Ovary (tissue), 3 donors: Measurements from ENCODE around the gene NANOS1.

ENCODE experiments used
- CTCF ChIP-seq, 3 donors: fragments of 450-650 bp in 2 of 3; fragments of 200-600 bp in 1 of 3; IDR thresholded peaks; one replicate each; pipeline versions ENCODE4 v1.5.1 to v1.8.0; 2016 to 2022; ENCODE audit warnings: antibody characterized with exemption in 3 of 3, mild to moderate bottlenecking in 1 of 3
- EP300 ChIP-seq: sonication (generic); formaldehyde crosslinking; IDR thresholded peaks from one replicate; pipeline ENCODE4 v1.6.1; 2017; ENCODE audit warnings: antibody characterized with exemption
- POLR2A ChIP-seq: fragments of 450-650 bp; IDR thresholded peaks from one replicate; pipeline ENCODE4 v1.6.1; 2017; ENCODE audit warnings: antibody characterized with exemption, mild to moderate bottlenecking, moderate library complexity
- donor health status: DM: no; HTN: no; CAD: no.

- TF ChIP-seq EP300 (no peak), CTCF (IDR thresholded peaks at IDR 0.05) (no peak), POLR2A (no peak)
These were observed 27.6 kb upstream of the NANOS1 start for GRCh38 chr10:119001717-119002500.
